Choroid plexus epithelial cell (primary cell): ENCODE measurements around the gene PDE4B.
A peak's percentile ranks its signal among the peaks of the same experiment; 100 is the strongest.

Experiments used
- DNase-seq: peaks from one replicate; pipeline ENCODE4 v3.0.0-alpha.2; 2010; ENCODE audit warnings: low read depth
- H3K4me3 ChIP-seq: 2 replicates; pipeline ENCODE4 v1.5.1; 2011; ENCODE audit warnings: low read depth, mild to moderate bottlenecking, control low read depth, low read length, moderate library complexity
- CTCF ChIP-seq: conservative IDR thresholded peaks from 2 replicates; pipeline ENCODE4 v1.5.1; 2011; ENCODE audit warnings: low read depth, mild to moderate bottlenecking, control low read depth, inconsistent platforms, low read length, moderate library complexity

Gene PDE4B

GRCh38 chr1:66281808-66282207, 489.1 kb downstream of the PDE4B start:
- H3K4me3 ChIP-seq: no peak overlapping the region
- TF ChIP-seq CTCF: no peak
- no peak for DNase-seq

- DNase-seq: peak; percentile 93
- peak; percentile 60 for TF ChIP-seq CTCF
- no peak overlapping the region for H3K4me3 ChIP-seq
Measured at GRCh38 chr1:66282343-66282852, 489.7 kb downstream of the PDE4B start.

GRCh38 chr1:66282891-66283621, 490.4 kb downstream of the PDE4B start:
- H3K4me3 ChIP-seq: no peak overlapping the region
- no peak for DNase-seq
- no peak for TF ChIP-seq CTCF

- no peak for TF ChIP-seq CTCF
- no peak overlapping the region for H3K4me3 ChIP-seq
- DNase-seq: no peak
Measured at GRCh38 chr1:66283622-66284041, 490.9 kb downstream of the PDE4B start.

GRCh38 chr1:66284746-66285145, 492.1 kb downstream of the PDE4B start:
- TF ChIP-seq CTCF: no peak
- no peak overlapping the region for H3K4me3 ChIP-seq
- no peak for DNase-seq

GRCh38 chr1:66285618-66286270, 493.0 kb downstream of the PDE4B start:
- no peak for TF ChIP-seq CTCF
- DNase-seq: no peak
- H3K4me3 ChIP-seq: no peak overlapping the region
